OCI-LY3 (cell line): ENCODE measurements around the gene PPHLN1.

Experiments used
- H2AFZ ChIP-seq: fragments of 200-600, 300-600 bp; shearing (Covaris generic); 2 replicates; pipeline ENCODE4 v1.6.0; 2014; ENCODE audit warnings: antibody characterized with exemption, low read depth, low read length
- H3K27ac ChIP-seq: fragments of 200-600, 300-600 bp; sonication (generic); 2 replicates; pipeline ENCODE4 v1.5.1; 2014; ENCODE audit warnings: mild to moderate bottlenecking, low read length, moderate library complexity, mixed read lengths
- H3K27me3 ChIP-seq: fragments of 200-600, 300-600 bp; sonication (generic); 2 replicates; pipeline ENCODE4 v1.6.1; 2014; ENCODE audit warnings: low read depth, low read length, mixed read lengths
- H3K36me3 ChIP-seq: fragments of 200-600, 300-600 bp; sonication (generic); replicated peaks from 2 replicates; pipeline ENCODE3; 2014; ENCODE audit warnings: low read depth, low read length, mixed read lengths
- H3K4me1 ChIP-seq: fragments of 300-600, 200-600 bp; sonication (generic); 2 replicates; pipeline ENCODE4 v1.6.1; 2014; ENCODE audit warnings: low read length, mixed read lengths
- H3K4me2 ChIP-seq: fragments of 200-600, 300-600 bp; sonication (generic); 2 replicates; pipeline ENCODE4 v1.6.1; 2014; ENCODE audit warnings: low read length, mixed read lengths
- H3K4me3 ChIP-seq: fragments of 300-600, 200-600 bp; sonication (generic); 2 replicates; pipeline ENCODE4 v1.5.1; 2014; ENCODE audit warnings: antibody characterized with exemption, mild to moderate bottlenecking, low read length, moderate library complexity
- H3K79me2 ChIP-seq: fragments of 300-600, 200-600 bp; shearing (Covaris generic); 2 replicates; pipeline ENCODE4 v1.6.1; 2014; ENCODE audit warnings: mild to moderate bottlenecking, low read length, mixed read lengths
- H3K9ac ChIP-seq: fragments of 300-600, 200-600 bp; shearing (Covaris generic); 2 replicates; pipeline ENCODE4 v1.6.0; 2014; ENCODE audit warnings: mild to moderate bottlenecking, low read length, moderate library complexity
- H3K9me3 ChIP-seq: fragments of 200-600, 300-600 bp; shearing (Covaris generic); 2 replicates; pipeline ENCODE4 v1.6.1; 2014; ENCODE audit warnings: low read length, mixed read lengths; ENCODE audit not compliant: insufficient read depth
- H4K20me1 ChIP-seq: fragments of 200-600, 300-600 bp; sonication (generic); 2 replicates; pipeline ENCODE4 v1.6.1; 2016; ENCODE audit warnings: low read length, mixed read lengths; ENCODE audit not compliant: insufficient read depth
- CTCF ChIP-seq: fragments of 200-600, 300-600 bp; sonication (generic); IDR thresholded peaks from 2 replicates; pipeline ENCODE4 v1.5.1; 2014; ENCODE audit warnings: antibody characterized with exemption, low read length, low read depth
- EZH2phosphoT487 ChIP-seq: fragments of 200-600 bp; shearing (Covaris generic); IDR thresholded peaks from 2 replicates; pipeline ENCODE4 v1.6.1; 2018; ENCODE audit warnings: antibody characterized with exemption, mixed run types, low read depth

The PPHLN1 gene

GRCh38 chr12:42486407-42486806 is 160.4 kb downstream of the PPHLN1 start:
- Histone ChIP-seq H3K4me3 (no peak overlapping the region), H4K20me1 (no peaks in the 10 kb centered on the region), H3K9ac (no peak overlapping the region), H3K9me3 (no peaks in the 10 kb centered on the region), H3K4me1 (peaks cover 8% of the 10 kb centered on the region), H3K79me2 (no peaks in the 10 kb centered on the region), H2AFZ (no peak overlapping the region), H3K27ac (no peak overlapping the region), H3K4me2 (no peak overlapping the region), H3K36me3 (no peaks in the 10 kb centered on the region), H3K27me3 (peaks cover 35% of the 10 kb centered on the region)
- TF ChIP-seq CTCF (no peak), EZH2phosphoT487 (no peak)

- H3K27me3 ChIP-seq, result peaks cover 21% of the 10 kb centered on the region
- H3K4me2 ChIP-seq, result no peak overlapping the region
- H3K4me3 ChIP-seq, result no peak overlapping the region
- H4K20me1 ChIP-seq, result no peaks in the 10 kb centered on the region
- no peaks in the 10 kb centered on the region for H3K36me3 ChIP-seq
- H3K9ac ChIP-seq, result no peak overlapping the region
- TF ChIP-seq CTCF (no peak), EZH2phosphoT487 (no peak)
- H3K79me2 ChIP-seq, result no peaks in the 10 kb centered on the region
- no peak overlapping the region for H3K27ac ChIP-seq
- no peaks in the 10 kb centered on the region for H3K4me1 ChIP-seq
- H3K9me3 ChIP-seq, result no peaks in the 10 kb centered on the region
- no peak overlapping the region for H2AFZ ChIP-seq
Measured at GRCh38 chr12:42490261-42490842, 164.4 kb downstream of the PPHLN1 start.
